Measurements from ENCODE around the gene SH3BP4.

SH3BP4 gene

GRCh38 chr2:234983011-234983726 is 31.4 kb downstream of the SH3BP4 start:
- DNase-seq, result no peak

- DNase-seq, result no peak
These were observed 33.9 kb downstream of the SH3BP4 start for GRCh38 chr2:234985608-234986245.

GRCh38 chr2:234986390-234986789 is 34.6 kb downstream of the SH3BP4 start:
- no peak for DNase-seq

GRCh38 chr2:234986876-234987720 is 35.3 kb downstream of the SH3BP4 start:
- no peak for DNase-seq

DNA sequence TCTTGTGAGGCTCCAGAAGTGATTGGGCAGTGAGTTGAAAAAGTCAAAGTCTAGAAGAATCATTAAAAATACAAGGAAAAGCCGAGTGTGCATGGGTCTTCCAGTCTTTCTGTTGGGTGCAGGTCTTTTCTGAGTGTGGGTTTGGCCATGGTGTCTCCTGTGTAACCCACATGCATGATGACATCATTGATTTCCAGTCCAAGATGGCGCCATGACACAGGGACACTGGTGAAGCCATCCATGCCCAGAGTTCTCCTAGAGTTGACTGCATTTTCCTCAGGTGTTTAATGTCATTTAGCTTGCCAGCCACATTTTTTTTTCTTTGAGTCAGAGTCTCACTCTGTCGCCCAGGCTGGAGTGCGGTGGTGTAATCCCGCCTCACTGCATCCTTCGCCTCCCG is 35.9 kb downstream of the SH3BP4 start:
- DNase-seq, result no peak

DNA sequence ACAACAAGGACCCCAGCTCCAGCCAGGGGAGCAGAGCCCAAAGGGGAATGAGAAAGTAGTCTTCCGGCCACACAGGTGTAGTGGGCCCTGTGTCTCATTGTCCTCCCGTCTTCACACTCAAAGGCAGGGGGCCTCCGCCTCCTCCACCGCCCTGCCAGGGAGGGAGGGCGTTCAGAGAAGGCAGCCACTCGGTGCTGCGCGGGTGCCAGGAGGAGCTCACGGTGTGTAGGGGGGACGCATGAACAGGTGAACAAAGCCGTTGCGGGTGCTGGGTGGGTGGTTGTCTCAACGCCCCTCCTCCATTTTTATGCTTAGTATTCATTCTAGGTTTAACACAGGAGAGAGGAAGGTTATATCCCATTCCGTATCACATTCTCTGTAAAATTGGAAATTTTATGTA is 36.7 kb downstream of the SH3BP4 start:
- no peak for DNase-seq

DNA sequence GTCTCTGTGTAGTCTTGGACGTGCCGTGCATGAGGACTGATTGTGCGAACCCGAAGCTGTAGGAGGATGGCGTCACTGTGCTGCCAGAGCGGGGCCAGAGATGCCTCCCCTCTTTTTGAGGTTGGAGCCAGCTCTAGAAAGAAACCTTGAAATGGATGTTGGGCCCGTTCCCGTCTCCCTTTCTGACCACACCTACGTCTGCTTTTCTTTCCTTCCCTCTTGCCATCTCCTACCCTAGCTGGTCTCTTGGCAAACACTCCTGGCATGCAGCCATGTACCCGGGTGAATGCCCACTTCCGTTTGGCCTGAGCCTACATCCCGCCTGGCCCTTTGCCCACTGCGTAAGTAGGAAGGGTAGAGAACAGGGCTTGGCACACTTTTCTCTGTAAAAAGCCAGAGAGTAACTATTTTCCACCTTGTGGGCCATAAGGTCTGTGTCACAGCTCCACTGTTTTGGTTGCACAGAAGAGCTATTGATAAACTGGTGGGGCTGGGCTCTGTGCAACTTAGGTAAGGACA is 37.4 kb downstream of the SH3BP4 start:
- no peak for DNase-seq

DNA sequence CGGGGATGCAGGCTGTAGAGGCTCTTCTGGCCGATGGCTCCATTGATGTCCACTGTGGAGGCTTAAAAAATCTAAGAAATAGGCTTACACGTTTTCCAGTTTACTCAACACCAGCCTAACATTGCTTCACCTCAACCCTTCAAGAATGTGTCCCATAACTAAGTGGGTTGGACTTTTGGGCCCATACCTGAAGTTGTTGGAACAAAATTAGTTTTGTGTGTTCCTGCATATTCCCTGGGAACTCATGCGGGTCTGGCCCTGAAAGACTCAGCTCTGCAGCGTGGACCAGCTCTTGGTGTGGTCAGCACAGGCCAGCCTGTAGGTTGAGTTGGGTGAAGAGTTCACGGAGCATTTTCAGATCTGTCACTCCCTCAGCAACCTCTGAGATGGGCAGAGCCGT is 38.5 kb downstream of the SH3BP4 start:
- no peak for DNase-seq

- no peak for DNase-seq
These were observed 39.5 kb downstream of the SH3BP4 start for GRCh38 chr2:234991290-234991689.

DNA sequence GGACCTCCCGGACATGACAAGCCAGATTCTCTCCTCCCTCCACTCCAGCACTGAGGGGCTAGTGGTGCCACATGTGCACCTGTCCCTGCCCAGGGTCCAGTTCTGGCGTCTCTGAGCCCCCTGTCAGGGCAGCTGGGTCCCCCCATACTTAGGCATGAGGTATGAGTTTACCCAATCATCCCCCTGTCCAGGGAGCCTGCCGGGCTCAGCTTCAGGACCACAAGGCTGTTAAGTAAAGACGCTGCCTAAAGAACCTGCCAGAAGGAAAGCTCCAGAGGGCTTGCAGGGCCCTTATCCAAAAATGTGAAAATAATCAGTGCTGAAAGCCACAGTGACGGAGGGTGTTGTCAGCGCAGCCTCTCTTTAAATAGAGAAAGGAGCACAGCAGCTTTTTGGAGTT is 40.0 kb downstream of the SH3BP4 start:
- no peak for DNase-seq

DNA sequence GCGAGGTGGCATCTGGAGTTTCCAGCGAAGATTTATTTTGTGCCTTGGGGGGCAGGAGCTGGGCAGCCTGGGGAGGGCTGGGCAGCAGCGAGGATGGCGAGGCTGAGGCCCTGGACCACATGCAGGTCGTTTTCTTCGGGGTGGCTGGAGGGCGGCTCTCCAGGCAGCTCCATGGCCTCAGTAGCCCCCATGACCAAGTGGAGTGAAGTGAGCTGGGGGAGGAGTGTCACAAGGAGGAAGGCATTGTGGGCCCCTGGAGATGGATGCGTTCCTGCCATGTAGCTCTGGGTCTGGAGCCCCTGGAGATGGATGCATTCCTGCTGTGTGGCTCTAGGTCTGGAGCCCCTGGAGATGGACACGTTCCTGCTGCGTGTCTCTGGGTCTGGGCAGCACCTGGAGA is 40.4 kb downstream of the SH3BP4 start:
- DNase-seq, result no peak

GRCh38 chr2:234992624-234993349 is 41.0 kb downstream of the SH3BP4 start:
- no peak for DNase-seq

GRCh38 chr2:234993541-234993981 is 41.7 kb downstream of the SH3BP4 start:
- no peak for DNase-seq

GRCh38 chr2:234994438-234995321 is 42.9 kb downstream of the SH3BP4 start:
- DNase-seq, result no peak

- DNase-seq, result no peak
These were observed 43.7 kb downstream of the SH3BP4 start for GRCh38 chr2:234995332-234996068.

GRCh38 chr2:234996069-234996940 is 44.5 kb downstream of the SH3BP4 start:
- DNase-seq, result no peak

DNA sequence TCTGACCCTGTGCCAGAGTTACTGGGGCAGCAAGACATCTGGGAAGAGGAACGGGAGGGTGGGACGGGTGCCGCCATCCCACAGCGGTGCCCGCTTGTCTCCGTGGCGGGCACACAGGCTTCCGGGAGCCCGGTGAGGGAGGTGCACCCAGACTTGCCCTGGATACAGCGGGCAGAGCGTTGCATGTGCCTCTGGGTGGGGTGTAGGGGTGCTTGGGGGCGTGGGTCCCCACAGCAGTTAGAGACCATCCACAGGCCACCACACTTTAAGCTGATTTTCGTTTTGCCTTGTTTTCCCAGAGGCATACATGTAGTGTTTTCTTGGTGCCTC is 45.1 kb downstream of the SH3BP4 start:
- DNase-seq, result no peak

DNA sequence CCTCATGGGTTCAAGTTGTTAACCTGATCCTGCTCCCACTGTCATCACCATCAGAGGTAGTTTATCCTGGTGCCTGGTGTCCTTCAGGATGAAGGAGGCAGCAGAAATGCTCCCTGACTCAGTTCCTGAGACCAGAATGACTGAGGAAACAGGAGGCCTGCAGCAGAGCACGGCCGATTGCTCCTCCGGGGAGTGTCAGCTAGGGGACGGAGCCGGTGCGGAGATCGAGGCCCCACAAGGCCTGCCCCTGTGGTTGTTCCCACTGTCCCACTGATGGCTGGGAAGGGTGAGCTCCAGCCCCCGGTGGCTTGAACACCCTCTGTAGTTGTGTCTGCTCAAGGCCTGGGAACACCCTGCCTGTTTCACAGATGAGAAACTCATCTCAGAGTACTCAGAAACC is 45.6 kb downstream of the SH3BP4 start:
- no peak for DNase-seq

DNA sequence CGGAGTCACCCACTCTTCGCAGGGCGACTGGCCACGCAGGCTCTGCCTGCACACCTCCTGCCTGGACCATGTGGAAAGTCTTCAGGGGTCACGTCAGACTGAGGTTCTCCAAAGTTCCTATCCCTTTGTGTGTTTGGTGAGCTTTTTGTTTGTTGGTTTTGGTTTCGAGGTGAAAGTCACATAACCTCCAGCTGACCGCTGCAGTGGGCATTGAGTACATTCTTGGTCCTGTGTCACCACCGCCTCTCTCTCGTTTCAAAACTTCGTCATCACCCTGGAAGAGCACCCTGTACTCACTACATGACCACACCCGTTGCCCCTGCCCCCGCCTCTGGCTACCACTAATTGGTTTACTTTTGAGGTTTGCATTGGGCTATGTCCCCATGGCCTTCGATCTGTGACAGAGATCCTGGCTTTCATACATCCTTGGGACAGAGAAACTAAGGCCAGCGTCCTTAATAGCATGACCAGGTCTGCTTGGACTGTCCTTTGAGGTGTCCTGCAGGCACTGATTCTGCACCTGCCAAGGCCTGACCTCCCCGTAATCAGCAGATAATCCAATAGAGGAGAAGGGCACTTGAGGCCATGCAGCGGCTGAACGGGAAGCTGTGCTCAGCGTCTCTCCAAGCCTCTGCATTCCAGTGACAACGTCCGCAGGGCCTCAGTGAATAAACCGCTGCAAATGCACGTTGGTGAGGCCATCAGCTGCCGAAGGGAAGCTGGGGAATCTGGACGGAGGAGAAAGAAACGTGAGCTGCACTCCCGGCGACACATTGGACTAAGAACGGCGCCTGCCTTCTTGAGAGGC is 46.8 kb downstream of the SH3BP4 start:
- no peak for DNase-seq

All from stimulated activated CD4-positive, alpha-beta T cell treated with anti-CD3 and anti-CD28 coated beads, Interleukin-1b, Interleukin-23, amount 100 ng/mL, for 48 hours (primary cell).